NOMO-1 (cell line): ENCODE measurements around the gene URM1.

Experiments used
- DNase-seq, 2 experiments: peaks; one replicate each; lab custom pipeline; 2025; ENCODE audit not compliant: unreplicated experiment in 2 of 2; lab: John Stamatoyannopoulos, UW

URM1 gene

GRCh38 chr9:128344931-128345605 lies 26.1 kb upstream of the URM1 start:
- no peak for DNase-seq

GRCh38 chr9:128349125-128349524 lies 22.0 kb upstream of the URM1 start:
- no peak for DNase-seq

- no peak for DNase-seq
Measured at GRCh38 chr9:128349772-128350171, 21.4 kb upstream of the URM1 start.

GRCh38 chr9:128355451-128355850 lies 15.7 kb upstream of the URM1 start:
- no peak for DNase-seq

GRCh38 chr9:128358090-128358489 lies 13.1 kb upstream of the URM1 start:
- no peak for DNase-seq

- DNase-seq, result no peak
Measured at GRCh38 chr9:128358861-128359260, 12.3 kb upstream of the URM1 start.

- no peak for DNase-seq
Measured at GRCh38 chr9:128360826-128361225, 10.3 kb upstream of the URM1 start.

GRCh38 chr9:128361296-128361985 lies 9.7 kb upstream of the URM1 start:
- no peak for DNase-seq

- DNase-seq, result peak; percentile 32 to 38
Measured at GRCh38 chr9:128361986-128362646, 9.1 kb upstream of the URM1 start.

- no peak for DNase-seq
Measured at GRCh38 chr9:128362774-128363173, 8.4 kb upstream of the URM1 start.

- no peak for DNase-seq
Measured at GRCh38 chr9:128365525-128365924, 5.6 kb upstream of the URM1 start.

GRCh38 chr9:128369024-128369706 lies 2.0 kb upstream of the URM1 start:
- DNase-seq, result no peak

GRCh38 chr9:128370367-128370751 lies 815 bp upstream of the URM1 start:
- DNase-seq, result peak in 1 of 2 experiments; percentile 56

GRCh38 chr9:128371630-128372117 lies 500 bp downstream of the URM1 start:
- no peak for DNase-seq

GRCh38 chr9:128372188-128372641 lies 1.0 kb downstream of the URM1 start:
- DNase-seq, result peak in 1 of 2 experiments; percentile 3

- no peak for DNase-seq
Measured at GRCh38 chr9:128372784-128373183, 1.6 kb downstream of the URM1 start.

- no peak for DNase-seq
Measured at GRCh38 chr9:128374221-128374675, 3.1 kb downstream of the URM1 start.

GRCh38 chr9:128375865-128376264 lies 4.7 kb downstream of the URM1 start:
- DNase-seq, result no peak

- DNase-seq, result no peak
Measured at GRCh38 chr9:128382261-128382660, 11.1 kb downstream of the URM1 start.

GRCh38 chr9:128383007-128383753 lies 12.0 kb downstream of the URM1 start:
- DNase-seq, result no peak
